Measurements from ENCODE around the gene HTRA1.

Gene HTRA1

DNA sequence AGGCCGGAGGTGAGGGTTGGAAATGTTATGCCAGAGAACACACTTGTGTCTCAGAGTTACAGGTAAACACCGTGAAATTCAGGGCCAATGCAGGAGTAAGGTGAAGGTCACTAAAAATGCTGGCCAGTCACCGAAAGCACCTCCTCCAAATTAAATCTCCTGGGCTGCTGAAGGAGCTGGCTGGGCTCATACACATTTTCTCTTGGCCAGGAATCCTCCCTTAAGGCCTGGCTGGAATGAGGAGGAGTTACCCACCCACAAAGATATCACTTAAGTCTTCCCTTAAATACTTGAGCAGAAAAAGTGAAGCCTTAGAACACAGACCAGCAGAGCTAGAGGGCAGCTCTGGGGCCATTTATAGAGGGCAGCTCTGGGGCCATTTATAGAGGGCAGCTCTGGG is 46.3 kb downstream of the HTRA1 start:
- TF ChIP-seq SIN3A (IDR thresholded peaks at IDR 0.05; ENCODE audit: borderline replicate concordance, insufficient read depth, low read length) (no peak), POLR2AphosphoS5 (IDR thresholded peaks at IDR 0.05; ENCODE audit: low read depth, low read length) (no peak), TAF1 (IDR thresholded peaks at IDR 0.05; ENCODE audit: borderline replicate concordance, insufficient read depth, low read length) (no peak), FOXP2 (optimal IDR thresholded peaks at IDR 0.05; ENCODE audit: borderline replicate concordance, extremely low read depth, extremely low read length, insufficient read depth) (no peak)
- TF ChIP-seq, protein P1, sequence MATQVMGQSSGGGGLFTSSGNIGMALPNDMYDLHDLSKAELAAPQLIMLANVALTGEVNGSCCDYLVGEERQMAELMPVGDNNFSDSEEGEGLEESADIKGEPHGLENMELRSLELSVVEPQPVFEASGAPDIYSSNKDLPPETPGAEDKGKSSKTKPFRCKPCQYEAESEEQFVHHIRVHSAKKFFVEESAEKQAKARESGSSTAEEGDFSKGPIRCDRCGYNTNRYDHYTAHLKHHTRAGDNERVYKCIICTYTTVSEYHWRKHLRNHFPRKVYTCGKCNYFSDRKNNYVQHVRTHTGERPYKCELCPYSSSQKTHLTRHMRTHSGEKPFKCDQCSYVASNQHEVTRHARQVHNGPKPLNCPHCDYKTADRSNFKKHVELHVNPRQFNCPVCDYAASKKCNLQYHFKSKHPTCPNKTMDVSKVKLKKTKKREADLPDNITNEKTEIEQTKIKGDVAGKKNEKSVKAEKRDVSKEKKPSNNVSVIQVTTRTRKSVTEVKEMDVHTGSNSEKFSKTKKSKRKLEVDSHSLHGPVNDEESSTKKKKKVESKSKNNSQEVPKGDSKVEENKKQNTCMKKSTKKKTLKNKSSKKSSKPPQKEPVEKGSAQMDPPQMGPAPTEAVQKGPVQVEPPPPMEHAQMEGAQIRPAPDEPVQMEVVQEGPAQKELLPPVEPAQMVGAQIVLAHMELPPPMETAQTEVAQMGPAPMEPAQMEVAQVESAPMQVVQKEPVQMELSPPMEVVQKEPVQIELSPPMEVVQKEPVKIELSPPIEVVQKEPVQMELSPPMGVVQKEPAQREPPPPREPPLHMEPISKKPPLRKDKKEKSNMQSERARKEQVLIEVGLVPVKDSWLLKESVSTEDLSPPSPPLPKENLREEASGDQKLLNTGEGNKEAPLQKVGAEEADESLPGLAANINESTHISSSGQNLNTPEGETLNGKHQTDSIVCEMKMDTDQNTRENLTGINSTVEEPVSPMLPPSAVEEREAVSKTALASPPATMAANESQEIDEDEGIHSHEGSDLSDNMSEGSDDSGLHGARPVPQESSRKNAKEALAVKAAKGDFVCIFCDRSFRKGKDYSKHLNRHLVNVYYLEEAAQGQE (IDR thresholded peaks at IDR 0.05; ENCODE audit: insufficient read depth in 1 of 2, low read depth in 2 of 2, low read length in 2 of 2) = no peak

DNA sequence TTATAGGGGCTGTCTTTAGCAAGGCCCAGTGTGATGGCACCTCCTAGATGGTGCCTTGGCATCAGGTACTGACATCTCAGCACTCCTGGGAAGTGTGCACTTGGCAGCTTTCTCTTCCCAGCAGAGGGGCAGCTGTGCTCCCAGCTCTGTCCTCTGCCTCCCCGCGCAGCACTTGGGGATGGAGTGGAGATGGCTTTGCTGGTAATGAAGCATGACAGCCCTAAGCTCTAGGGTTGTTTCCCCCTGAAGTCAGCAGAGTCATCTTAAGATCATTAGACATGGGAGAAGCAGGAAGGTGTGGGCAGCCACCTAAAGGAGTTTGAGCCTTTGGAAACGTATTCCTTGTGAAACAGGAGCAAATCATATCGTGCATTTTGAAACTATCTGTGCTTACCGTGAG is 46.7 kb downstream of the HTRA1 start:
- TF ChIP-seq TAF1 (IDR thresholded peaks at IDR 0.05; ENCODE audit: borderline replicate concordance, insufficient read depth, low read length) (no peak), POLR2AphosphoS5 (IDR thresholded peaks at IDR 0.05; ENCODE audit: low read depth, low read length) (no peak), SIN3A (IDR thresholded peaks at IDR 0.05; ENCODE audit: borderline replicate concordance, insufficient read depth, low read length) (no peak), FOXP2 (optimal IDR thresholded peaks at IDR 0.05; ENCODE audit: borderline replicate concordance, extremely low read depth, extremely low read length, insufficient read depth) (no peak)
- TF ChIP-seq, protein P1 (IDR thresholded peaks at IDR 0.05; ENCODE audit: insufficient read depth in 1 of 2, low read depth in 2 of 2, low read length in 2 of 2) = no peak

DNA sequence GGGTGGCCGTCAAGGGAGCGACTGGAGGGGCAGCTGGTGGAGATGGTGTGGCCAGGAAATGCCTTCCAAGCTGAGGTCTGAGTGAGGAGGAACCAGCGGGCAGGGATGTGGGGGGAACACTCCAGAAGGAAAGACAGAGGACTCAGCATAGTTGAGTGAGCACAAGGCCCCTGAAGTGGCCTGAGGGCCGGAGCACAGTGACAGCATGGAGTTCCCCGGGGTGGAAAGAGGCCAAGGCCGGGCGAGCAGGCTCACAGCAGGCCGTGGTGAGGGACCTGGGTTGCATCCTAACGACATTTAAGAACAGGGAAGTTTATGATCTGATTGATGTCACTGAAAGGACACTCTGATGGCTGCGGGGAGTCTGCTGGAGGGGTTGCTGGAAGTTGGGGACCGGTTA is 48.0 kb downstream of the HTRA1 start:
- TF ChIP-seq, protein P1 (IDR thresholded peaks at IDR 0.05; ENCODE audit: insufficient read depth in 1 of 2, low read depth in 2 of 2, low read length in 2 of 2) = no peak
- TF ChIP-seq POLR2AphosphoS5 (IDR thresholded peaks at IDR 0.05; ENCODE audit: low read depth, low read length) (no peak), TAF1 (IDR thresholded peaks at IDR 0.05; ENCODE audit: borderline replicate concordance, insufficient read depth, low read length) (no peak), SIN3A (IDR thresholded peaks at IDR 0.05; ENCODE audit: borderline replicate concordance, insufficient read depth, low read length) (no peak), FOXP2 (optimal IDR thresholded peaks at IDR 0.05; ENCODE audit: borderline replicate concordance, extremely low read depth, extremely low read length, insufficient read depth) (no peak)

DNA sequence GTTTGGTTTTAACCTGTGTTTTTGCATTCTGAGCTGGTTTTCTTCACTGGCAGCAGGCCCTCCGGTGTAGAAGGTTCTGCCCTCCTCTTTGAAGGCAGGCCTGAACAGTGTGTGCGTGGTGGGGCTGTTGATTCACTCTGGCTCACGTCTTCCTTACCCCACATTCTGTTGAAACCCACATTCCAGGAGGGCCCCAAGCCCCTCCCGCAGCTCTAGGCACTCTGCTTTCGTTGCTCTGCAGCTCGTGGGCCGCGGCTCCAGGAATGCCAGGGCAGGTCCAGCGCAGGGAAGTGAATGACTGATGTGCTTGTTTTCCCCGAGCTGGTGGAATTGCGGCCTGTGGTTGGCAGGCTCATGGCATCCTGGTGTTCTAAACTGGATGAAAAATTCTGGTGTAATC is 49.0 kb downstream of the HTRA1 start:
- no peak for TF ChIP-seq SIN3A (IDR thresholded peaks at IDR 0.05; ENCODE audit: borderline replicate concordance, insufficient read depth, low read length)
- TF ChIP-seq TAF1 (IDR thresholded peaks at IDR 0.05; ENCODE audit: borderline replicate concordance, insufficient read depth, low read length) = no peak
- no peak for TF ChIP-seq POLR2AphosphoS5 (IDR thresholded peaks at IDR 0.05; ENCODE audit: low read depth, low read length)

DNA sequence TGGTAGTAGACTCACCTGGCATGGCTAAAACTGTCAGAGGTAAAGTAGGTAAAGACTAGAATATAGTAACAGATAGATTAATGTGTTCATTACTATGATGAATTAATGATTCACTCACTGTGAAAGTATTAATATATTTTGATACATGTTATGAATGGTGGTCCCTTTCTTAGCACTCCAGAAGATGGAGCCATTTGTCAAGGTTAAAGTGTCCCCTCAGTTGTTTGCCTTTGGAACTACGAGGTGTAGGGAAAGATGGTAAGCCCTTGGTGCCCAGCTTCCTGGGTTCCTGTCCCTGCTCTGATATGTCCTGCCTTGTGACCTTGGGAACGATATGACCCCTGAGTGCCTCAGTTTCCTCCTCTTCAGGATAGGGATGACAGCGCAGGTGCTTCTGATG is 49.4 kb downstream of the HTRA1 start:
- TF ChIP-seq FOXP2 (optimal IDR thresholded peaks at IDR 0.05; ENCODE audit: borderline replicate concordance, extremely low read depth, extremely low read length, insufficient read depth) = no peak
- no peak for TF ChIP-seq TAF1 (IDR thresholded peaks at IDR 0.05; ENCODE audit: borderline replicate concordance, insufficient read depth, low read length)
- TF ChIP-seq, protein P1 (IDR thresholded peaks at IDR 0.05; ENCODE audit: insufficient read depth in 1 of 2, low read depth in 2 of 2, low read length in 2 of 2) = no peak
- no peak for TF ChIP-seq SIN3A (IDR thresholded peaks at IDR 0.05; ENCODE audit: borderline replicate concordance, insufficient read depth, low read length)
- no peak for TF ChIP-seq POLR2AphosphoS5 (IDR thresholded peaks at IDR 0.05; ENCODE audit: low read depth, low read length)

All from PFSK-1 (cell line).